Activated T-helper 17 cell treated with anti-CD3 and anti-CD28 coated beads, Interleukin-2, amount 50 U/mL, for 72 hours (primary cell): ENCODE measurements around the gene PRRG1. TPM values are rescaled to one million over a fixed set of nuclear protein-coding genes. Genes with fewer than 3 reads are reported as not detected.

Source experiments
- ATAC-seq: fragments of 150-1000 bp; cut with Tn5 transposase; replicated peaks from 2 replicates; pipeline ENCODE4 v1.10.0; 2021; ENCODE audit warnings: mild to moderate bottlenecking, moderate library complexity
- H3K27ac Mint-ChIP-seq: one replicate; pipeline ENCODE4 v1.8.0; 2022; ENCODE audit warnings: mixed read lengths
- H3K27me3 Mint-ChIP-seq: one replicate; pipeline ENCODE4 v1.8.0; 2022; ENCODE audit warnings: mixed read lengths
- H3K36me3 Mint-ChIP-seq: one replicate; pipeline ENCODE4 v1.8.0; 2022; ENCODE audit warnings: low read depth, mild to moderate bottlenecking, mixed read lengths
- H3K4me1 Mint-ChIP-seq: one replicate; pipeline ENCODE4 v1.8.0; 2022; ENCODE audit warnings: mixed read lengths
- H3K4me3 Mint-ChIP-seq: one replicate; pipeline ENCODE4 v1.8.0; 2022; ENCODE audit warnings: mild to moderate bottlenecking, mixed read lengths
- H3K9me3 Mint-ChIP-seq: one replicate; pipeline ENCODE4 v1.8.0; 2022; ENCODE audit warnings: mixed read lengths
- total RNA-seq, 2 donors: library from RNA; stranded (reverse); gene quantifications; one replicate each; pipeline ENCODE4 v1.2.3, GENCODE V29; 2022

Gene PRRG1
- total RNA-seq, 2 donors from 2014 or later = not detected

DNA sequence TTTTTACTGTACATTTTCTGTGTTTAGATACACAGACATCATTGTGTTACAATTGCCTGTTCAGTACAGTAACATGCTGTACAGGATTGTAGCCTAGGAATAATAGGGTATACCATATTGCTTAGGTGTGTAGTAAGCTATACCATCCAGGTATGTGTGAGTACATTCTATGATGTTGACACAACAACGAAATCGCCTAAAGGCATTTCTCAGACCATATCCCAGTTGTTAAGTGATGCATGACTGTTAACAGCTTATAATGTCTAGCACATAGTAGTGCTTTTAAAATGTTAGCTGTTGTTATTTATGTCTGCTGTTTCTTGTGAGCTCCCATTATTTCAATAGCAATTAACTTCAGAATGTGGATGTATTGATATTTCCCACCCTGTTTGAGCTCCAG is 4.5 kb downstream of the PRRG1 start:
- Mint-ChIP-seq H3K36me3 (no peaks in the 10 kb centered on the region), H3K27me3 (peaks cover 16% of the 10 kb centered on the region), H3K9me3 (no peaks in the 10 kb centered on the region), H3K4me3 (no peak overlapping the region), H3K27ac (no peak overlapping the region), H3K4me1 (no peaks in the 10 kb centered on the region)
- no peak for ATAC-seq

DNA sequence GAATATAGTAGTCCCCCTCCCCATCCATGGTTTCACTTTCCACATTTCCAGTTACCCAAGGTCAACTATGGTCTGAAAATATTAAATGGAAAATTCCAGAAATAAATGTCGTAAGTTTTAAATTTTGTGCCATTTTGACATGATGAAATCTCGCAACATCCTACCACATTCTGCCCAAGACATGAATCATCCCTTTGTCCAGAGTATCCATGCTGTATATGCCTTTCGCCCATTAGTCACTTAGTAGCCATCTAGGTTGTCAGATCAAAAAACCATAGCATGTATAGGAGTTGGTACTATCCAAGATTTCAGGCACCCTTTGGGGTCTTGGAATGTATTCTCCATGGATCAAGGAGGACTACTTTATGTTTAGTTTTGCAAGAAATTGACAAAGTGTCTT is 8.3 kb downstream of the PRRG1 start:
- H3K9me3 Mint-ChIP-seq = no peaks in the 10 kb centered on the region
- H3K4me3 Mint-ChIP-seq = no peak overlapping the region
- H3K36me3 Mint-ChIP-seq = no peaks in the 10 kb centered on the region
- peaks cover 9% of the 10 kb centered on the region for H3K27me3 Mint-ChIP-seq
- no peak overlapping the region for H3K27ac Mint-ChIP-seq
- ATAC-seq = no peak
- no peaks in the 10 kb centered on the region for H3K4me1 Mint-ChIP-seq

- no peaks in the 10 kb centered on the region for H3K36me3 Mint-ChIP-seq
- H3K9me3 Mint-ChIP-seq = no peaks in the 10 kb centered on the region
- ATAC-seq = no peak
- no peaks in the 10 kb centered on the region for H3K4me1 Mint-ChIP-seq
- H3K4me3 Mint-ChIP-seq = no peak overlapping the region
- no peak overlapping the region for H3K27ac Mint-ChIP-seq
- no peaks in the 10 kb centered on the region for H3K27me3 Mint-ChIP-seq
These were observed 12.4 kb downstream of the PRRG1 start for GRCh38 chrX:37361596-37361995.

- Mint-ChIP-seq H3K9me3 (no peaks in the 10 kb centered on the region), H3K4me1 (no peaks in the 10 kb centered on the region), H3K4me3 (no peak overlapping the region), H3K36me3 (no peaks in the 10 kb centered on the region), H3K27me3 (peaks cover 3% of the 10 kb centered on the region), H3K27ac (no peak overlapping the region)
- ATAC-seq = no peak
These were observed 15.5 kb downstream of the PRRG1 start for GRCh38 chrX:37364666-37365065.

DNA sequence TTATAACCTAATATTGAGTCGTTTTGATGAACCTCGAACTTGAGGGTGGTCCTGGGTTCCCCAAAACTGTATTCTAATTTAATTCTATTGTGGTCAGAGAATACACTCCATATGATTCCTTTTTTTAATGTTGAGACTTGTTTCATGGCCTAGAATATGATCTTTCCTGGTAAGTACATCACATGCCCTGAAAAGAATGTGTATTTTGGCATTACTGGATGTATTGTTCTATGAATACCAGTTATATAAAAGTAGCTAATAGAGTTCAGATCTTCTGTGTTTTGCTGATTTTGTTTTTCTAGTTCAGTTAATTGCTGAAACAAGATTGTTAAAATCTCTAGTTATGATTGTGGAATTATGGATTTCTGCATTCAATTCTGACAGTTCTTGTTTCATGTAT is 18.8 kb downstream of the PRRG1 start:
- Mint-ChIP-seq H3K9me3 (no peaks in the 10 kb centered on the region), H3K4me3 (no peak overlapping the region), H3K4me1 (no peaks in the 10 kb centered on the region), H3K27ac (no peak overlapping the region), H3K36me3 (no peaks in the 10 kb centered on the region), H3K27me3 (peaks cover 3% of the 10 kb centered on the region)
- no peak for ATAC-seq

GRCh38 chrX:37370499-37371141 is 21.5 kb downstream of the PRRG1 start:
- H3K4me1 Mint-ChIP-seq = no peaks in the 10 kb centered on the region
- H3K27me3 Mint-ChIP-seq = peaks cover 3% of the 10 kb centered on the region
- H3K27ac Mint-ChIP-seq = no peak overlapping the region
- H3K4me3 Mint-ChIP-seq = no peak overlapping the region
- no peaks in the 10 kb centered on the region for H3K9me3 Mint-ChIP-seq
- no peak for ATAC-seq
- no peaks in the 10 kb centered on the region for H3K36me3 Mint-ChIP-seq

- Mint-ChIP-seq H3K4me3 (no peak overlapping the region), H3K36me3 (no peaks in the 10 kb centered on the region), H3K4me1 (no peaks in the 10 kb centered on the region), H3K9me3 (no peaks in the 10 kb centered on the region), H3K27me3 (peaks cover 3% of the 10 kb centered on the region), H3K27ac (no peak overlapping the region)
- ATAC-seq = no peak
These were observed 22.4 kb downstream of the PRRG1 start for GRCh38 chrX:37371578-37371991.

DNA sequence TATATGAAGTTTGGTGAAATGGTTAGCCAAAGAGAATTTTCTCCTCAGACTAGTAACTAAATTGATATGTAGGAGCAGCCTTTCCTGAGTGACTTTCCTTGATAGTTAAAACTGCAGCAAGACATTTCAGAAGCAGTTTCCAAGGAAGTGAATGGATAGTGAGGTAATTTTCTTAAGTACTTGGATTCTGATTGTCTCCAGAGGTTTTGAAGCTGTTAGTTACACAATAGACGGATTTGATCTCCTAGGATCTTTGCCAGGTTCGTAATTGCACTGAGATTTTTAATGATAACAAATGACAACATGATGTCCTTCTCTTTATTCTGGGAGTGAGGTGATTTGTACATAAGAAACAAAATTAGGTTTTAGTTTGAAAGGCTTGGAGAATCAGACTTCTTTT is 29.2 kb downstream of the PRRG1 start:
- no peaks in the 10 kb centered on the region for H3K9me3 Mint-ChIP-seq
- H3K36me3 Mint-ChIP-seq = no peaks in the 10 kb centered on the region
- no peak overlapping the region for H3K4me3 Mint-ChIP-seq
- no peaks in the 10 kb centered on the region for H3K4me1 Mint-ChIP-seq
- no peak for ATAC-seq
- H3K27me3 Mint-ChIP-seq = peaks cover 4% of the 10 kb centered on the region
- no peak overlapping the region for H3K27ac Mint-ChIP-seq

GRCh38 chrX:37378830-37379229 is 29.7 kb downstream of the PRRG1 start:
- Mint-ChIP-seq H3K27ac (no peak overlapping the region), H3K9me3 (no peaks in the 10 kb centered on the region), H3K4me1 (no peaks in the 10 kb centered on the region), H3K36me3 (no peaks in the 10 kb centered on the region), H3K27me3 (peaks cover 4% of the 10 kb centered on the region), H3K4me3 (no peak overlapping the region)
- no peak for ATAC-seq

GRCh38 chrX:37380256-37380655 is 31.1 kb downstream of the PRRG1 start:
- Mint-ChIP-seq H3K27me3 (peaks cover 4% of the 10 kb centered on the region), H3K4me3 (no peak overlapping the region), H3K27ac (no peak overlapping the region), H3K4me1 (no peaks in the 10 kb centered on the region), H3K9me3 (no peaks in the 10 kb centered on the region), H3K36me3 (no peaks in the 10 kb centered on the region)
- ATAC-seq = no peak

- Mint-ChIP-seq H3K27ac (no peak overlapping the region), H3K9me3 (no peaks in the 10 kb centered on the region), H3K4me1 (no peaks in the 10 kb centered on the region), H3K27me3 (peaks cover 4% of the 10 kb centered on the region), H3K4me3 (no peak overlapping the region), H3K36me3 (no peaks in the 10 kb centered on the region)
- ATAC-seq = no peak
These were observed 31.8 kb downstream of the PRRG1 start for GRCh38 chrX:37380924-37381323.

DNA sequence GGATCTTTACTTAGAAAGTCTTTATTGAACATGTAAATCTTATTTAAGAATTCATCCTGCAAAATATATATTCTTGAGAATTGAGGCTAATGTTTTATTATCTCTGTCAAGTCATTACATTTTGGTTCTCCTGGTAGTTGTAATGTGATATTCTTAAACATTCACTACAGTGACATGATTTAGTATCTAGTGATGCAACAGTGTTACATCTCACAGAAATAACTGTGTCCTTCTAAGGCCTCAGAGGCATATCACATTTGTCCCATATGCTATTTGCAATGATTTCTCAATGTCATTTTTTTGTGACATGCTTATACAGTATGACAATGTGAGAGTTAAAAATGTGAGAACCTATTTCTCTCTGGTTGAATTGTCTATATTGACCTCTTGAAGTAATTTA is 34.1 kb downstream of the PRRG1 start:
- ATAC-seq = no peak
- H3K4me3 Mint-ChIP-seq = no peak overlapping the region
- peaks cover 4% of the 10 kb centered on the region for H3K27me3 Mint-ChIP-seq
- peaks cover 3% of the 10 kb centered on the region for H3K9me3 Mint-ChIP-seq
- H3K4me1 Mint-ChIP-seq = no peaks in the 10 kb centered on the region
- H3K27ac Mint-ChIP-seq = no peak overlapping the region
- H3K36me3 Mint-ChIP-seq = no peaks in the 10 kb centered on the region

DNA sequence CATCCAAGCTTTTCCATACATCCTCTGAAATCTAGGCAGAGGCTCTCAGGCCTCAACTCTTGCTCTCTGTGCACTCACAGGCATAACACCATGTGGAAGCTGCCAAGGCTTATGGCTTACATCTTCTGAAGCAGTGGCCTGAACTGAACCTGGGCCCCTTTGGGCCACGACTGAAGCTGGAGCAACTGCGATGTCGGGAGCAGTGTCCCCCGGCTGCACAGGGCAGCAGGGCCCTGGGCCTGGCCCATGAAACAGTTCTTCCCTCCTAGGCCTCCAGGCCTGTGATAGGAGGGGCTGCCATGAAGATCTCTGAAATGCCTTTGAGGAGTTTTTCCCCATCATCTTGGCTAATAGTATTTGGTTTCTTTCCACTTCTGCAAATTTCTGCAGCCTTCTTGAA is 39.2 kb downstream of the PRRG1 start:
- H3K36me3 Mint-ChIP-seq = no peaks in the 10 kb centered on the region
- peaks cover 9% of the 10 kb centered on the region for H3K9me3 Mint-ChIP-seq
- H3K4me1 Mint-ChIP-seq = no peaks in the 10 kb centered on the region
- H3K27me3 Mint-ChIP-seq = no peaks in the 10 kb centered on the region
- H3K4me3 Mint-ChIP-seq = no peak overlapping the region
- ATAC-seq = no peak
- no peak overlapping the region for H3K27ac Mint-ChIP-seq

DNA sequence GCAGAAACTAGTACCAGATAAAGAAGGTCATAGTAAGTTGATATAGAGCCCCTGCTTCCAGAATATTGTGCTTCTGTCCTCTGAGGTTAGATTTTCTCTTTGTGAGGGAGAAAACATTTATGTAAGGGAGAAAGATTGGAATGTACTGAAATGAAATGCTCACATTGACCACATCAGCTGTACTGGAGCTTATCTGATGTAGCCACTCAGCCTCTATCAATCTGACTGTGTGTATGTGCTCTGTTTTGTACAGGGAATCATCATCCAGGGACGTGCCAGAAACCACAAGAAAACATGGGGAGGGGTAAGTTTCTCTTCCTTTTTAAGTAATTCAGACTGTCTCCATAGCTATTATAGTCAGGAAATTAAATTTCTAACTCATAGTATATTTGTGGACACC is 56.8 kb downstream of the PRRG1 start:
- Mint-ChIP-seq H3K4me1 (no peaks in the 10 kb centered on the region), H3K9me3 (no peaks in the 10 kb centered on the region), H3K36me3 (no peaks in the 10 kb centered on the region), H3K4me3 (no peak overlapping the region), H3K27ac (no peak overlapping the region), H3K27me3 (peaks cover 3% of the 10 kb centered on the region)
- ATAC-seq = no peak

DNA sequence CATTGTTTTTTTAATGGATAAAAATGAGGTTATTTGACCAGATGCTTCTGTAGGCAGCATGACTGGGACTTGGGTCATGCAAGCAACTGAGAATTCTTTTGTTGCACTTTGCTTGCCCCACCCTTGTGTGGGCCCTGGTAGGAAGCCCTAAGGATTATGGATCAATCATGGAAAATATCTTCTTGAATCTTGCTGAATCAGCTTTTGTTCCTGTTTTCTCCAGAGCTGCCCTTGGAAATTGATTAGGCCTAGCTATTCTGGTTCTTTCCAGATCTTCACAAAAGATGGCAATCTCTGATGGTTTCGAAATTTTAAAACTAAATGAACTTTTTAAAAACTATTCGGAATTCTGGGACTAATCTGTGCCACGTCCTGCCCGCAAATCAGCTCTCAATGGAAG is 58.6 kb downstream of the PRRG1 start:
- no peak for ATAC-seq
- Mint-ChIP-seq H3K27ac (no peak overlapping the region), H3K4me3 (no peak overlapping the region), H3K9me3 (no peaks in the 10 kb centered on the region), H3K36me3 (no peaks in the 10 kb centered on the region), H3K27me3 (peaks cover 3% of the 10 kb centered on the region), H3K4me1 (no peaks in the 10 kb centered on the region)

GRCh38 chrX:37409278-37409677 is 60.1 kb downstream of the PRRG1 start:
- Mint-ChIP-seq H3K27me3 (peaks cover 3% of the 10 kb centered on the region), H3K27ac (no peak overlapping the region), H3K36me3 (no peaks in the 10 kb centered on the region), H3K4me3 (no peak overlapping the region), H3K4me1 (no peaks in the 10 kb centered on the region), H3K9me3 (no peaks in the 10 kb centered on the region)
- ATAC-seq = no peak
